Endothelial cell of umbilical vein (primary cell): ENCODE results near the gene TMEM107. TPM values are rescaled to one million over a fixed set of nuclear protein-coding genes. Genes with fewer than 3 reads are reported as not detected.

Source experiments
- BruUV-seq: library from RNA; stranded (reverse); fragments of 400-500 nt; replicated peaks from 2 replicates; lab custom pipeline; 2021; lab: Mats Ljungman, UMichigan
- CTCF ChIA-PET: fragments of 300-600, 350-600 bp; sonication (Branson Sonifier 250); formaldehyde crosslinking; loops from one replicate; lab custom pipeline; 2021; ENCODE audit warnings: antibody characterized with exemption, inconsistent platforms; lab: Charles Lee
- POLR2A ChIA-PET: fragments of 300-600, 350-600 bp; sonication (Branson Sonifier 250); formaldehyde crosslinking; loops from one replicate; lab custom pipeline; 2021; ENCODE audit warnings: antibody characterized with exemption, inconsistent platforms; lab: Charles Lee
- DNase-seq: peaks from one replicate; pipeline ENCODE4 v3.0.0-alpha.2; 2011; ENCODE audit warnings: low read depth, low spot score
- FAIRE-seq: peaks from 2 replicates; lab custom pipeline; 2011; peaks lifted over from hg19 to GRCh38; lab: Jason Lieb, UNC
- H2AFZ ChIP-seq: 2 replicates; pipeline ENCODE4 v1.6.0; 2012; ENCODE audit warnings: low read depth, low read length, control low read depth, inconsistent platforms
- H3K27ac ChIP-seq: 2 replicates; pipeline ENCODE4 v1.5.1; 2011; ENCODE audit warnings: low read depth, mild to moderate bottlenecking, control low read depth, low read length, moderate library complexity; ENCODE audit not compliant: insufficient read depth
- H3K27me3 ChIP-seq, 2 experiments: 2 replicates each; pipeline versions ENCODE4 v1.6.0 to v1.6.1; 2011; ENCODE audit warnings: low read length in 2 of 2, mixed read lengths in 1 of 2; ENCODE audit not compliant: control insufficient read depth in 2 of 2, insufficient read depth in 2 of 2
- H3K36me3 ChIP-seq, 2 experiments: 2 replicates in 1 of 2; 3 replicates in 1 of 2; pipeline ENCODE4 v1.5.1; 2011; ENCODE audit warnings: low read length in 2 of 2, mild to moderate bottlenecking in 1 of 2, moderate library complexity in 1 of 2; ENCODE audit not compliant: control insufficient read depth in 2 of 2, insufficient read depth in 2 of 2; ENCODE audit errors: extremely low read depth in 1 of 2
- H3K4me1 ChIP-seq: 3 replicates; pipeline ENCODE4 v1.5.1; 2011; ENCODE audit warnings: mild to moderate bottlenecking, low read length; ENCODE audit not compliant: control insufficient read depth, insufficient read depth; ENCODE audit errors: extremely low read depth
- H3K4me2 ChIP-seq: 2 replicates; pipeline ENCODE4 v1.6.1; 2011; ENCODE audit warnings: low read length, control low read depth, mixed read lengths; ENCODE audit not compliant: insufficient read depth
- H3K4me3 ChIP-seq, 3 experiments: fragments of 200-600 bp in 1 of 3; sonication (generic), shearing (Covaris generic) in 1 of 3; replicated peaks in 1 of 3; 2 replicates each; pipeline ENCODE4 v1.5.1; 2011 to 2016; ENCODE audit warnings: control low read depth in 3 of 3, low read length in 3 of 3, mild to moderate bottlenecking in 2 of 3, inconsistent platforms in 1 of 3, low read depth in 1 of 3, moderate library complexity in 1 of 3; ENCODE audit not compliant: insufficient read depth in 1 of 3
- H3K79me2 ChIP-seq: 2 replicates; pipeline ENCODE4 v1.6.0; 2012; ENCODE audit warnings: low read length, inconsistent platforms; ENCODE audit not compliant: control insufficient read depth, insufficient read depth
- H3K9ac ChIP-seq: replicated peaks from 2 replicates; pipeline ENCODE3; 2011; ENCODE audit warnings: low read length, control low read depth; ENCODE audit not compliant: insufficient read depth; ENCODE audit errors: extremely low read depth
- H3K9me1 ChIP-seq: replicated peaks from 3 replicates; pipeline ENCODE4 v1.6.0; 2011; ENCODE audit warnings: mild to moderate bottlenecking, low read length; ENCODE audit not compliant: control insufficient read depth, insufficient read depth; ENCODE audit errors: extremely low read depth
- H3K9me3 ChIP-seq: replicated peaks from 2 replicates; pipeline ENCODE4 v1.5.1; 2012; ENCODE audit warnings: low read length, inconsistent platforms; ENCODE audit not compliant: control insufficient read depth, insufficient read depth
- H4K20me1 ChIP-seq: replicated peaks from 2 replicates; pipeline ENCODE3; 2011; ENCODE audit warnings: mild to moderate bottlenecking, low read length; ENCODE audit not compliant: control insufficient read depth, insufficient read depth; ENCODE audit errors: extremely low read depth
- MYC ChIP-seq: IDR thresholded peaks from one replicate; pipeline ENCODE4 v1.6.1; 2011; ENCODE audit warnings: mild to moderate bottlenecking, low read depth, low read length
- POLR2A ChIP-seq: IDR thresholded peaks from 2 replicates; pipeline ENCODE4 v1.6.1; 2012; ENCODE audit warnings: low read depth, mild to moderate bottlenecking, control low read depth, low read length
- POLR2AphosphoS5 ChIP-seq: IDR thresholded peaks from 2 replicates; pipeline ENCODE4 v1.6.1; 2012; ENCODE audit warnings: low read depth, mild to moderate bottlenecking, control low read depth, low read length, moderate library complexity; ENCODE audit not compliant: insufficient read depth
- dilution Hi-C: fragments of 300-500 bp; cut with MboI; formaldehyde crosslinking; loops from one replicate; pipeline ENCODE4 v1.15.0; 2019; ENCODE audit warnings: low sequenced_read_pairs; ENCODE audit not compliant: extremely low pct_ligation_motif_present
- intact Hi-C: fragments of 100-400 bp; cut with micrococcal nuclease; formaldehyde crosslinking; loops from one replicate; pipeline ENCODE4 v1.10.0; 2022
- polyA plus RNA-seq, 4 experiments: library from polyadenylated mRNA; depleted of rRNA in 3 of 4; stranded (reverse) in 3 of 4; unstranded in 1 of 4; fragments of >200 nt; gene quantifications; 2 replicates each; pipeline versions ENCODE4 v1.2.1 to v1.2.3, GENCODE V29; 2011 to 2012; ENCODE audit warnings: missing spikeins in 1 of 4
- total RNA-seq: library from RNA; stranded (reverse); gene quantifications from 2 replicates; pipeline ENCODE4 v1.2.3, GENCODE V29; 2021
- TF ChIP-seq, protein P1 (sequence below), 2 donors: IDR thresholded peaks; 1 replicate in 1 of 2; 2 replicates in 1 of 2; pipeline ENCODE4 v1.5.1; 2011; ENCODE audit warnings: low read length in 2 of 2, mild to moderate bottlenecking in 2 of 2, moderate library complexity in 2 of 2, control low read depth in 1 of 2, inconsistent platforms in 1 of 2, low read depth in 1 of 2; ENCODE audit not compliant: insufficient read depth in 1 of 2; ENCODE audit errors: extremely low read depth in 1 of 2
- TF ChIP-seq, protein P2 (sequence below): IDR thresholded peaks from 2 replicates; pipeline ENCODE4 v1.6.1; 2011; ENCODE audit not compliant: insufficient read depth, insufficient read length

TMEM107 gene
- total and polyA plus RNA-seq, 2 donors (not counting 3 experiments of a cell fraction or from before 2014, with no cell fraction given): 20.4 to 31.6 TPM

- H3K4me3 ChIP-seq: peak overlapping the region; percentile 46 to 98 (median 85)
- no peaks in the 10 kb centered on the region for H4K20me1 ChIP-seq
- BruUV-seq: no TSS peak
- TF ChIP-seq POLR2A (no peak), POLR2AphosphoS5 (no peak)
- H2AFZ ChIP-seq: peak overlapping the region; percentile 100
- CTCF ChIA-PET: interaction anchor here (1.1 to 1.3 kb wide), 4 partner anchors 9 to 34 kb away, joined by 3 to 5 read pairs (median 3); no protein-coding TSS in a partner anchor
- no peak overlapping the region for H3K27ac ChIP-seq
- peak overlapping the region; percentile 97 for H3K4me2 ChIP-seq
- H3K36me3 ChIP-seq: no peaks in the 10 kb centered on the region
- intact Hi-C loops: loop anchor here (1.0 kb wide), 1 partner anchor 12 kb away; no protein-coding TSS in a partner anchor
- POLR2A ChIA-PET: interaction anchor here (1.2 kb wide), 1 partner anchor 46 kb away, joined by 4 read pairs; no protein-coding TSS in a partner anchor
- dilution Hi-C loops: no loop called here
- H3K4me1 ChIP-seq: peaks cover 27% of the 10 kb centered on the region
- H3K9me1 ChIP-seq: no peaks in the 10 kb centered on the region
- no peaks in the 10 kb centered on the region for H3K79me2 ChIP-seq
- H3K27me3 ChIP-seq: peaks cover 8 to 14% of the 10 kb centered on the region in 2 experiments
- H3K9me3 ChIP-seq: no peaks in the 10 kb centered on the region
- H3K9ac ChIP-seq: no peak overlapping the region
- DNase-seq (peak; percentile 46), FAIRE-seq (peak; percentile 55)
Observed at GRCh38 chr17:8126491-8127066, 49.6 kb downstream of the TMEM107 start.

DNA sequence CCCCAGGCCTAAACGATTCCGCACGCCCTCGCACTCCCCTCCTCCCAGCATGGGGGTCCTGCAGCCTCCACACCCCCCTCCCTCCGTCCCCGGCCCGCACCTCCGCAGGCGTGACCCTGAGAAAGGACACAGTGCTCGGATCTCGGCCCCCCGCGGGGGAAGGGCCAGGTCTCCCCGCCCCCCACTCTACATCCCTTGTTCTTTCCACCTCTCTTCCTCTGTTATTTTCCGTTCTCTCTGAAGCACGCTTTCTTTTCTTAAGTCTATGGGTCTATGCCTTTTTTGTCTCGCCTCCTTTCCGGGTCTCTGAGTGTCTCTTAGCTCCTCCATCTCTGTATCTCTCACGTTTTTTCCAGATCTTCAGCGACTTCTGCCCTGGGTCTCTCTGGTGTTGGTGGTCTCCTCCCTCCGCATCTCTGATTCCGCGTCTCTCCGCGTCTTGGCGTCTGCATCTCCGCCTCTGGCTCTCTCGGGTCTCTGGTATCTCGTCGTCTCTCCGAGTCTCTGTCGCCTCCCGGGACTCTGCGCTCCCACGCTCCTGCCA, 50.2 kb downstream of the TMEM107 start:
- Histone ChIP-seq H3K79me2 (no peaks in the 10 kb centered on the region), H3K4me3 (peak overlapping the region; percentile 46 to 98 (median 85)), H3K36me3 (no peaks in the 10 kb centered on the region), H3K4me1 (peaks cover 28% of the 10 kb centered on the region), H3K9me1 (no peaks in the 10 kb centered on the region), H3K9me3 (no peaks in the 10 kb centered on the region), H3K4me2 (peak overlapping the region; percentile 97), H2AFZ (peak overlapping the region; percentile 100), H4K20me1 (no peaks in the 10 kb centered on the region), H3K27ac (no peak overlapping the region), H3K9ac (no peak overlapping the region), H3K27me3 (peaks cover 8 to 14% of the 10 kb centered on the region in 2 experiments)
- DNase-seq: no peak
- no TSS peak for BruUV-seq
- CTCF ChIA-PET: no interaction called here
- dilution Hi-C loops (no loop called here), intact Hi-C loops (loop anchor here (1.0 kb wide), 2 partner anchors 12 to 30 kb away; no protein-coding TSS in a partner anchor)
- TF ChIP-seq, protein P1, sequence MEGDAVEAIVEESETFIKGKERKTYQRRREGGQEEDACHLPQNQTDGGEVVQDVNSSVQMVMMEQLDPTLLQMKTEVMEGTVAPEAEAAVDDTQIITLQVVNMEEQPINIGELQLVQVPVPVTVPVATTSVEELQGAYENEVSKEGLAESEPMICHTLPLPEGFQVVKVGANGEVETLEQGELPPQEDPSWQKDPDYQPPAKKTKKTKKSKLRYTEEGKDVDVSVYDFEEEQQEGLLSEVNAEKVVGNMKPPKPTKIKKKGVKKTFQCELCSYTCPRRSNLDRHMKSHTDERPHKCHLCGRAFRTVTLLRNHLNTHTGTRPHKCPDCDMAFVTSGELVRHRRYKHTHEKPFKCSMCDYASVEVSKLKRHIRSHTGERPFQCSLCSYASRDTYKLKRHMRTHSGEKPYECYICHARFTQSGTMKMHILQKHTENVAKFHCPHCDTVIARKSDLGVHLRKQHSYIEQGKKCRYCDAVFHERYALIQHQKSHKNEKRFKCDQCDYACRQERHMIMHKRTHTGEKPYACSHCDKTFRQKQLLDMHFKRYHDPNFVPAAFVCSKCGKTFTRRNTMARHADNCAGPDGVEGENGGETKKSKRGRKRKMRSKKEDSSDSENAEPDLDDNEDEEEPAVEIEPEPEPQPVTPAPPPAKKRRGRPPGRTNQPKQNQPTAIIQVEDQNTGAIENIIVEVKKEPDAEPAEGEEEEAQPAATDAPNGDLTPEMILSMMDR (IDR thresholded peaks at IDR 0.05; ENCODE audit: extremely low read depth in 1 of 2, insufficient read depth in 1 of 2, low read depth in 1 of 2, low read length in 2 of 2): no peak
- TF ChIP-seq MYC (no peak), POLR2AphosphoS5 (no peak), POLR2A (no peak)
- TF ChIP-seq, protein P2, sequence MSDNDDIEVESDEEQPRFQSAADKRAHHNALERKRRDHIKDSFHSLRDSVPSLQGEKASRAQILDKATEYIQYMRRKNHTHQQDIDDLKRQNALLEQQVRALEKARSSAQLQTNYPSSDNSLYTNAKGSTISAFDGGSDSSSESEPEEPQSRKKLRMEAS: no peak
- POLR2A ChIA-PET: no interaction called here
- no peak for FAIRE-seq
